Nephron (organoid): ENCODE data around the gene MTERF2.
"Not testable (repeated sequence)": the region's sequence is repeated elsewhere in the genome, so short reads cannot be mapped to it uniquely, and the experiment has no call there.

Source experiments
- H3K27ac Mint-ChIP-seq, 3 experiments: 2 replicates each; pipeline ENCODE4 v1.8.0; 2020; ENCODE audit warnings: mixed read lengths in 3 of 3, mild to moderate bottlenecking in 2 of 3, moderate library complexity in 1 of 3
- H3K27me3 Mint-ChIP-seq: 2 replicates; pipeline ENCODE4 v1.8.0; 2021; ENCODE audit warnings: low read depth, mild to moderate bottlenecking, moderate library complexity, mixed read lengths
- H3K36me3 Mint-ChIP-seq: 2 replicates; pipeline ENCODE4 v1.8.0; 2020; ENCODE audit warnings: low read depth, mixed read lengths
- H3K4me1 Mint-ChIP-seq: 2 replicates; pipeline ENCODE4 v1.8.0; 2020; ENCODE audit warnings: mixed read lengths
- H3K4me3 Mint-ChIP-seq, 3 experiments: 2 replicates each; pipeline ENCODE4 v1.8.0; 2020; ENCODE audit warnings: mild to moderate bottlenecking in 3 of 3, mixed read lengths in 3 of 3, moderate library complexity in 2 of 3
- H3K9me3 Mint-ChIP-seq: 2 replicates; pipeline ENCODE4 v1.8.0; 2020; ENCODE audit warnings: mixed read lengths
- CTCF ChIP-seq, 3 experiments: fragments of 200-600 bp; sonication (generic); IDR thresholded peaks; one replicate each; pipeline ENCODE4 v1.5.0; 2021; ENCODE audit warnings: antibody characterized with exemption in 3 of 3; ENCODE audit not compliant: unreplicated experiment in 3 of 3

The MTERF2 gene

DNA sequence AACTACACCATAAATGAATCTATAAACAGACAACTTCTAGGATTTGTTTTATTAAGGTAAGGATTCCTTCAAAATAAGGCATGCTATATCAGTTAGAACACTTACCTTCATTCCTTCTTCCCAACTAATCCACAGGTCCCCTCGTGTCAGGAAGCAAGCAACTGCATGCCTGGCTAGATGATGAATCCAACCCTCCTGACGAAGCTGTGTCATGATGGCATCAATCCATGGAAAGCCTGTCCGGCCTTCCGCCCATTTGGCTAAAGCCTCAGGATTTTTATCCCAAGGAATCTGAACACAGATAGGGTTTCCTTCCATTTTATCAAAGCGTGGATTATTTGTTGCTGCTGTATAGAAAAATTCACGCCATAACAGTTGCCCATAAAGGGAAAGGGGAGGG, 12.5 kb upstream of the MTERF2 start:
- Mint-ChIP-seq H3K9me3 (peaks cover 2% of the 10 kb centered on the region), H3K36me3 (peaks cover 48% of the 10 kb centered on the region), H3K27ac (no peak overlapping the region), H3K4me3 (no peak overlapping the region), H3K27me3 (no peaks in the 10 kb centered on the region), H3K4me1 (peaks cover 6% of the 10 kb centered on the region)
- TF ChIP-seq CTCF (IDR thresholded peaks at IDR 0.05; ENCODE audit: unreplicated experiment in 3 of 3): no peak

DNA sequence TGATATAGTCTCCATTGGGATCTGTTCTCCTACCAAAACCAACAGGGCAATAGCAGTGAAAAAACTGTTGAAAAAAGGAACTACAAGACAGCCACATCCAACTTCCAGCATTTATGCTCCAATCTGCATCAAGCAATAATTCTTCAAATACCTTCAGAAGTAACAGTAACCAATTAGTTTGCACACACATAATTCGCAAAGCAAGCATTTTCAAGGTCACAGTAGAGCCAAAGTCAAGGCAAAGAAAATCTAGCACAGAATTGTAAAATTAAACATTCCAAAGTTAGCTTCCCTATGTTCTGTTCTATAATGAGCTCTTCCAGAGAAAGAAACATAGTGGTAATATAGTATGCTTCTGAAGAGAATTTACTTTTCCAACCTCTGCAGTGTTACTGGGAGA, 11.0 kb upstream of the MTERF2 start:
- H3K27ac Mint-ChIP-seq: no peak overlapping the region
- no peak overlapping the region for H3K4me3 Mint-ChIP-seq
- no peaks in the 10 kb centered on the region for H3K27me3 Mint-ChIP-seq
- peaks cover 2% of the 10 kb centered on the region for H3K9me3 Mint-ChIP-seq
- TF ChIP-seq CTCF (IDR thresholded peaks at IDR 0.05; ENCODE audit: unreplicated experiment in 3 of 3): no peak
- H3K4me1 Mint-ChIP-seq: peaks cover 7% of the 10 kb centered on the region
- peaks cover 47% of the 10 kb centered on the region for H3K36me3 Mint-ChIP-seq

- peaks cover 31% of the 10 kb centered on the region for H3K36me3 Mint-ChIP-seq
- not testable (repeated sequence) for H3K27ac Mint-ChIP-seq, H3K27me3 Mint-ChIP-seq, H3K4me3 Mint-ChIP-seq, H3K9me3 Mint-ChIP-seq, H3K4me1 Mint-ChIP-seq
Measured at GRCh38 chr12:106996102-106996501, 9.2 kb upstream of the MTERF2 start.

DNA sequence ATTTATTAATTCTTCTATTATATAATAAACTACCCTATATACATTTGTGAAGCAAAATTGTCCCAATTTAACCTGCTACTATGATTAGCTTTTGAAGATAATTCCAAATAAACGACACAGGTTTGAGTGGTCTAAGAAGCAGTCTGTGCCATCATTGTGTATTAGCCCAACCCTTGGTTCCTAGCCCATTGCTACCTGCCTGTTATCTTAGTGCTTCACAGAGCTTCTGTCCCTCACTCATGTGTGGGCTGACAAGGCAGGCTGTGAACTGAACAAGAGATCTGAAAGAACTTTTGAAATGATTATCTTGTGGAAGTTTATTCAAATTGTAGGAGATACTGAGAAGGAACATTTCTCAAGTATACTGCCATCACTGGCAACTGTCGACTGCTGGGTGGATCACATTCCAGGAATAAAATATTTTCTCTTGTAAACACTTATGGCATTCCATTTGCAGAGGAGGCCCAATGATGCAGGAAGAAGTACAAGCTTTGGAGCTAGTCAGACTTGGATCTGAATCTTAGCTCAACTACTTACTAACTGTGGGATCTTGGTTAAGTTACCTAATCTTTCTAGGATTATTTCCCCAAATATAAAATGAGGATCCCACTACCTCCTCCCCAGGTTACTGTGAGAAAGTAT, 7.8 kb upstream of the MTERF2 start:
- Mint-ChIP-seq H3K4me1 (peaks cover 7% of the 10 kb centered on the region), H3K9me3 (no peaks in the 10 kb centered on the region), H3K4me3 (no peak overlapping the region), H3K36me3 (peaks cover 23% of the 10 kb centered on the region), H3K27ac (no peak overlapping the region), H3K27me3 (no peaks in the 10 kb centered on the region)
- no peak for TF ChIP-seq CTCF (IDR thresholded peaks at IDR 0.05; ENCODE audit: unreplicated experiment in 3 of 3)

GRCh38 chr12:106987846-106988245, 900 bp upstream of the MTERF2 start:
- peaks cover 29% of the 10 kb centered on the region for H3K4me1 Mint-ChIP-seq

GRCh38 chr12:106986135-106986534, 811 bp downstream of the MTERF2 start:
- Mint-ChIP-seq H3K9me3 (no peaks in the 10 kb centered on the region), H3K4me1 (peaks cover 34% of the 10 kb centered on the region), H3K27ac (peak overlapping the region; percentile 70 to 96 (median 95)), H3K4me3 (peak overlapping the region; percentile 97 to 99 (median 97)), H3K27me3 (no peaks in the 10 kb centered on the region), H3K36me3 (peaks cover 32% of the 10 kb centered on the region)
- TF ChIP-seq CTCF (IDR thresholded peaks at IDR 0.05; ENCODE audit: unreplicated experiment in 3 of 3): no peak

More at GRCh38 chr12:106987846-106988245, 900 bp upstream of the MTERF2 start:
- no peak for TF ChIP-seq CTCF (IDR thresholded peaks at IDR 0.05; ENCODE audit: unreplicated experiment in 3 of 3)
- H3K27ac Mint-ChIP-seq: peak overlapping the region; percentile 70 to 96 (median 95)
- H3K4me3 Mint-ChIP-seq: peak overlapping the region; percentile 97 to 99 (median 97)
- H3K27me3 Mint-ChIP-seq: no peaks in the 10 kb centered on the region
- peaks cover 32% of the 10 kb centered on the region for H3K36me3 Mint-ChIP-seq
- no peaks in the 10 kb centered on the region for H3K9me3 Mint-ChIP-seq
